K562 (cell line): ENCODE data around the gene ATRX.

Experiments used
- CTCF ChIP-seq, 3 experiments: IDR thresholded peaks in 2 of 3; conservative IDR thresholded peaks in 1 of 3; 2 replicates each; pipeline ENCODE4 v1.5.1; 2011 to 2012; ENCODE audit warnings: low read length in 3 of 3, mild to moderate bottlenecking in 3 of 3, control low read depth in 2 of 3, improper control_type of control experiment in 1 of 3, inconsistent platforms in 1 of 3, low read depth in 1 of 3, mixed read lengths in 1 of 3, moderate library complexity in 1 of 3; ENCODE audit not compliant: insufficient read depth in 2 of 3
- ETV6 ChIP-seq, 3 experiments: fragments of 150-350 bp in 1 of 3; sonication (generic) in 1 of 3; formaldehyde crosslinking in 1 of 3; IDR thresholded peaks; 2 replicates each; pipeline versions ENCODE4 v1.6.1 to v1.8.0; 2014 to 2022; ENCODE audit warnings: borderline replicate concordance in 2 of 3, low read depth in 2 of 3, antibody characterized with exemption in 1 of 3, low read length in 1 of 3, mild to moderate bottlenecking in 1 of 3, missing genetic modification reagents in 1 of 3
- HES1 ChIP-seq: fragments of 450-650 bp; IDR thresholded peaks from 2 replicates; pipeline ENCODE4 v1.6.1; 2016; ENCODE audit warnings: low read depth, mild to moderate bottlenecking, moderate library complexity
- REST ChIP-seq, 2 experiments: fragments of 450-650 bp; formaldehyde crosslinking in 1 of 2; IDR thresholded peaks; 2 replicates each; pipeline versions ENCODE4 v1.4.0 to v1.6.1; 2014 to 2020; ENCODE audit warnings: mild to moderate bottlenecking in 2 of 2, borderline replicate concordance in 1 of 2, low read depth in 1 of 2
- SMAD1 ChIP-seq: fragments of 150-350 bp; IDR thresholded peaks from 2 replicates; pipeline ENCODE4 v1.6.1; 2014; ENCODE audit warnings: low read length, low read depth; ENCODE audit not compliant: partially characterized antibody
- SMARCA4 ChIP-seq: fragments of 450-650 bp; IDR thresholded peaks from 2 replicates; pipeline ENCODE4 v1.6.1; 2016
- TAF1 ChIP-seq: IDR thresholded peaks from 2 replicates; pipeline ENCODE4 v1.6.1; 2011; ENCODE audit warnings: mild to moderate bottlenecking, low read length, moderate library complexity; ENCODE audit not compliant: insufficient read depth, control insufficient read depth, severe bottlenecking; ENCODE audit errors: extremely low read depth
- TARDBP ChIP-seq: fragments of 450-650 bp; IDR thresholded peaks from 2 replicates; pipeline ENCODE4 v1.6.1; 2016

- TF ChIP-seq TAF1 (no peak), REST (IDR thresholded peaks at IDR 0.05; ENCODE audit: borderline replicate concordance) (no peak), REST (CRISPR knock-in tag; IDR thresholded peaks at IDR 0.05; ENCODE audit: low read depth) (no peak), ETV6 (IDR thresholded peaks at IDR 0.05; ENCODE audit: borderline replicate concordance in 1 of 2, low read depth in 2 of 2, low read length in 1 of 2) (no peak), ETV6 (CRISPR knock-in tag; IDR thresholded peaks at IDR 0.05; ENCODE audit: borderline replicate concordance) (no peak), CTCF (IDR thresholded peaks at IDR 0.05 in 2 of 3, conservative IDR thresholded peaks at IDR 0.05 in 1 of 3; ENCODE audit: insufficient read depth in 2 of 3, low read depth in 1 of 3, low read length in 3 of 3) (no peak), HES1 (no peak), SMAD1 (no peak), SMARCA4 (no peak), TARDBP (no peak)
These were observed 221.2 kb downstream of the ATRX start for GRCh38 chrX:77564823-77565222.
